Measurements from ENCODE around the gene DGKD.

The DGKD gene

GRCh38 chr2:233470839-233471238 lies 116.5 kb downstream of the DGKD start:
- in situ Hi-C loops (cut with MboI; ENCODE audit: low sequenced_read_pairs) = no loop called here

GRCh38 chr2:233471291-233472035 lies 117.2 kb downstream of the DGKD start:
- in situ Hi-C loops (cut with MboI; ENCODE audit: low sequenced_read_pairs) = no loop called here

- in situ Hi-C loops (cut with MboI; ENCODE audit: low sequenced_read_pairs) = no loop called here
Observed at GRCh38 chr2:233473386-233473791, 119.1 kb downstream of the DGKD start.

GRCh38 chr2:233473878-233474277 lies 119.6 kb downstream of the DGKD start:
- in situ Hi-C loops (cut with MboI; ENCODE audit: low sequenced_read_pairs) = no loop called here

GRCh38 chr2:233474308-233475160 lies 120.2 kb downstream of the DGKD start:
- in situ Hi-C loops (cut with MboI; ENCODE audit: low sequenced_read_pairs) = no loop called here

- in situ Hi-C loops (cut with MboI; ENCODE audit: low sequenced_read_pairs) = no loop called here
Observed at GRCh38 chr2:233476063-233476410, 121.7 kb downstream of the DGKD start.

- in situ Hi-C loops (cut with MboI; ENCODE audit: low sequenced_read_pairs) = no loop called here
Observed at GRCh38 chr2:233476651-233477547, 122.6 kb downstream of the DGKD start.

- in situ Hi-C loops (cut with MboI; ENCODE audit: low sequenced_read_pairs) = no loop called here
Observed at GRCh38 chr2:233477548-233478433, 123.5 kb downstream of the DGKD start.

- in situ Hi-C loops (cut with MboI; ENCODE audit: low sequenced_read_pairs) = no loop called here
Observed at GRCh38 chr2:233479616-233480489, 125.6 kb downstream of the DGKD start.

GRCh38 chr2:233480490-233481202 lies 126.4 kb downstream of the DGKD start:
- in situ Hi-C loops (cut with MboI; ENCODE audit: low sequenced_read_pairs) = no loop called here

GRCh38 chr2:233481368-233482142 lies 127.3 kb downstream of the DGKD start:
- in situ Hi-C loops (cut with MboI; ENCODE audit: low sequenced_read_pairs) = no loop called here

GRCh38 chr2:233482616-233483015 lies 128.3 kb downstream of the DGKD start:
- in situ Hi-C loops (cut with MboI; ENCODE audit: low sequenced_read_pairs) = no loop called here

- in situ Hi-C loops (cut with MboI; ENCODE audit: low sequenced_read_pairs) = no loop called here
Observed at GRCh38 chr2:233485726-233486125, 131.4 kb downstream of the DGKD start.

GRCh38 chr2:233486357-233486756 lies 132.1 kb downstream of the DGKD start:
- in situ Hi-C loops (cut with MboI; ENCODE audit: low sequenced_read_pairs) = no loop called here

- in situ Hi-C loops (cut with MboI; ENCODE audit: low sequenced_read_pairs) = no loop called here
Observed at GRCh38 chr2:233486778-233487552, 132.7 kb downstream of the DGKD start.

GRCh38 chr2:233487748-233488345 lies 133.6 kb downstream of the DGKD start:
- in situ Hi-C loops (cut with MboI; ENCODE audit: low sequenced_read_pairs) = no loop called here

GRCh38 chr2:233489143-233489542 lies 134.8 kb downstream of the DGKD start:
- in situ Hi-C loops (cut with MboI; ENCODE audit: low sequenced_read_pairs) = no loop called here
